H9 (cell line): ENCODE results near the gene NYAP1. TPM values are rescaled to one million over a fixed set of nuclear protein-coding genes. Genes with fewer than 3 reads are reported as not detected.

Experiments
- DNase-seq: peaks from one replicate; pipeline ENCODE4 v3.0.0-alpha.2; 2017
- H2AFZ ChIP-seq: one replicate; pipeline ENCODE4 v1.6.1; 2013; ENCODE audit warnings: mild to moderate bottlenecking, low read length, control low read depth, moderate library complexity
- H2AK5ac ChIP-seq: 2 replicates; pipeline ENCODE4 v1.6.1; 2013; ENCODE audit warnings: low read length, control low read depth, mixed read lengths; ENCODE audit not compliant: insufficient read length
- H2BK120ac ChIP-seq: one replicate; pipeline ENCODE4 v1.6.1; 2013; ENCODE audit warnings: low read depth, mild to moderate bottlenecking, low read length, control low read depth, inconsistent platforms; ENCODE audit not compliant: poor library complexity, severe bottlenecking
- H2BK12ac ChIP-seq: 2 replicates; pipeline ENCODE4 v1.6.1; 2013; ENCODE audit warnings: low read length, control low read depth, mixed read lengths, low read depth; ENCODE audit not compliant: insufficient read length
- H2BK15ac ChIP-seq: 2 replicates; pipeline ENCODE4 v1.6.1; 2013; ENCODE audit warnings: low read depth, low read length, control low read depth
- H2BK20ac ChIP-seq: one replicate; pipeline ENCODE4 v1.6.1; 2013; ENCODE audit warnings: low read depth, mild to moderate bottlenecking, low read length, control low read depth, inconsistent platforms; ENCODE audit not compliant: poor library complexity, severe bottlenecking
- H2BK5ac ChIP-seq: 2 replicates; pipeline ENCODE4 v1.6.1; 2013; ENCODE audit warnings: low read length, control low read depth, mixed read lengths; ENCODE audit not compliant: insufficient read length
- H3K14ac ChIP-seq: 2 replicates; pipeline ENCODE4 v1.6.1; 2013; ENCODE audit warnings: low read length, control low read depth; ENCODE audit not compliant: insufficient read depth
- H3K18ac ChIP-seq: 2 replicates; pipeline ENCODE4 v1.6.1; 2013; ENCODE audit warnings: low read depth, mild to moderate bottlenecking, mixed read lengths, low read length, control low read depth; ENCODE audit not compliant: insufficient read length
- H3K23ac ChIP-seq: 2 replicates; pipeline ENCODE4 v1.6.1; 2013; ENCODE audit warnings: low read length, control low read depth, mixed read lengths, low read depth; ENCODE audit not compliant: insufficient read length
- H3K23me2 ChIP-seq: 2 replicates; pipeline ENCODE4 v1.6.1; 2013; ENCODE audit warnings: low read depth, mild to moderate bottlenecking, mixed read lengths, low read length, control low read depth; ENCODE audit not compliant: insufficient read length, poor library complexity, severe bottlenecking
- H3K27ac ChIP-seq: 2 replicates; pipeline ENCODE4 v1.5.1; 2013; ENCODE audit warnings: low read length, control low read depth, mixed read lengths, low read depth; ENCODE audit not compliant: insufficient read length
- H3K27me3 ChIP-seq: 2 replicates; pipeline ENCODE4 v1.6.1; 2013; ENCODE audit warnings: low read length, control low read depth, inconsistent platforms; ENCODE audit not compliant: insufficient read depth
- H3K4ac ChIP-seq: 2 replicates; pipeline ENCODE4 v1.6.1; 2013; ENCODE audit warnings: low read depth, mild to moderate bottlenecking, control low read depth, inconsistent platforms, low read length, moderate library complexity
- H3K4me1 ChIP-seq: 2 replicates; pipeline ENCODE4 v1.6.1; 2013; ENCODE audit warnings: low read length, control low read depth, inconsistent platforms; ENCODE audit not compliant: insufficient read depth
- H3K4me2 ChIP-seq: 2 replicates; pipeline ENCODE4 v1.6.1; 2013; ENCODE audit warnings: low read length, control low read depth, mixed read lengths; ENCODE audit not compliant: insufficient read length, insufficient read depth
- H3K56ac ChIP-seq: 2 replicates; pipeline ENCODE4 v1.6.1; 2013; ENCODE audit warnings: low read depth, mild to moderate bottlenecking, mixed read lengths, low read length, control low read depth; ENCODE audit not compliant: insufficient read length
- H3K79me1 ChIP-seq: 2 replicates; pipeline ENCODE4 v1.6.1; 2013; ENCODE audit warnings: low read depth, mild to moderate bottlenecking, moderate library complexity, low read length, control low read depth, inconsistent platforms; ENCODE audit not compliant: insufficient read depth, poor library complexity, severe bottlenecking
- H3K79me2 ChIP-seq: 2 replicates; pipeline ENCODE4 v1.6.1; 2013; ENCODE audit warnings: low read length, control low read depth, inconsistent platforms; ENCODE audit not compliant: insufficient read depth
- H3K9ac ChIP-seq: 2 replicates; pipeline ENCODE4 v1.6.1; 2013; ENCODE audit warnings: low read length, control low read depth, mixed read lengths; ENCODE audit not compliant: insufficient read length; ENCODE audit errors: extremely low read depth
- H3K9me3 ChIP-seq: one replicate; pipeline ENCODE4 v1.6.1; 2013; ENCODE audit warnings: low read depth, low read length, inconsistent platforms; ENCODE audit not compliant: control insufficient read depth
- H3T11ph ChIP-seq: one replicate; pipeline ENCODE4 v1.6.1; 2013; ENCODE audit warnings: mild to moderate bottlenecking, low read length, control low read depth, inconsistent platforms
- H4K20me1 ChIP-seq: one replicate; pipeline ENCODE4 v1.6.1; 2013; ENCODE audit not compliant: control insufficient read depth, insufficient read length, insufficient read depth
- H4K5ac ChIP-seq: 2 replicates; pipeline ENCODE4 v1.6.1; 2013; ENCODE audit warnings: low read depth, mild to moderate bottlenecking, mixed read lengths, low read length, control low read depth; ENCODE audit not compliant: insufficient read length
- H4K8ac ChIP-seq: replicated peaks from 2 replicates; pipeline ENCODE4 v1.6.1; 2013; ENCODE audit warnings: low read length, control low read depth, mixed read lengths, low read depth; ENCODE audit not compliant: insufficient read length
- H4K91ac ChIP-seq: 2 replicates; pipeline ENCODE4 v1.6.1; 2013; ENCODE audit warnings: low read depth, mild to moderate bottlenecking, moderate library complexity, mixed read lengths, low read length, control low read depth; ENCODE audit not compliant: insufficient read length
- H3K27ac Mint-ChIP-seq, 3 experiments: 2 replicates in 2 of 3; 3 replicates in 1 of 3; pipeline ENCODE4 v1.8.0; 2020 to 2021; ENCODE audit warnings: mixed read lengths in 3 of 3, mild to moderate bottlenecking in 1 of 3, moderate library complexity in 1 of 3
- H3K27me3 Mint-ChIP-seq: 2 replicates; pipeline ENCODE4 v1.8.0; 2021; ENCODE audit warnings: low read depth, mild to moderate bottlenecking, moderate library complexity, mixed read lengths
- H3K36me3 Mint-ChIP-seq, 3 experiments: 2 replicates in 2 of 3; 3 replicates in 1 of 3; pipeline ENCODE4 v1.8.0; 2020 to 2021; ENCODE audit warnings: low read depth in 3 of 3, mixed read lengths in 3 of 3; ENCODE audit not compliant: insufficient read depth in 1 of 3
- H3K4me1 Mint-ChIP-seq, 2 experiments: 2 replicates each; pipeline ENCODE4 v1.8.0; 2020; ENCODE audit warnings: mixed read lengths in 2 of 2
- H3K4me3 Mint-ChIP-seq, 2 experiments: 2 replicates in 1 of 2; 3 replicates in 1 of 2; pipeline ENCODE4 v1.8.0; 2020 to 2021; ENCODE audit warnings: mild to moderate bottlenecking in 2 of 2, mixed read lengths in 2 of 2, moderate library complexity in 1 of 2
- H3K9me3 Mint-ChIP-seq, 2 experiments: 2 replicates in 1 of 2; 3 replicates in 1 of 2; pipeline ENCODE4 v1.8.0; 2020; ENCODE audit warnings: mild to moderate bottlenecking in 2 of 2, mixed read lengths in 2 of 2, moderate library complexity in 1 of 2
- CTCF ChIP-seq: fragments of 200-600 bp; sonication (generic); conservative IDR thresholded peaks from 3 replicates; pipeline ENCODE4 v1.8.0; 2021; ENCODE audit warnings: antibody characterized with exemption, mild to moderate bottlenecking
- WGBS: extraction: QIAGEN DNeasy Blood & Tissue Kit; methylation state at CpG from one replicate; pipeline ENCODE4 v1.1.7; 2013; ENCODE audit warnings: missing lambda C conversion rate, low lambda C conversion rate, mixed read lengths; ENCODE audit not compliant: insufficient read length; ENCODE audit errors: extremely low coverage; 5-methylcytosine and 5-hydroxymethylcytosine counted together
- total RNA-seq: library from RNA; stranded (reverse); gene quantifications from 2 replicates; pipeline ENCODE4 v1.2.1, GENCODE V29; 2021

Gene NYAP1
- total RNA-seq, 1 experiment from 2014 or later, result 3.2 TPM

- Histone ChIP-seq H3K4me1 (peaks cover 19% of the 10 kb centered on the region), H2BK120ac (no peak overlapping the region), H3K18ac (no peak overlapping the region), H4K20me1 (no peaks in the 10 kb centered on the region), H3K79me2 (no peaks in the 10 kb centered on the region), H3K79me1 (no peaks in the 10 kb centered on the region), H2BK12ac (no peak overlapping the region), H4K8ac (no peak overlapping the region), H4K91ac (no peak overlapping the region), H3K14ac (no peak overlapping the region), H3K27me3 (no peaks in the 10 kb centered on the region; the same call in 1 of the 2 replicates), H3K9ac (no peak overlapping the region), H3K4ac (no peak overlapping the region), H2BK5ac (no peak overlapping the region), H3K56ac (no peak overlapping the region), H2BK15ac (no peak overlapping the region), H3K9me3 (no peaks in the 10 kb centered on the region), H3T11ph (no peak overlapping the region), H2BK20ac (no peak overlapping the region), H3K27ac (no peak overlapping the region), H4K5ac (no peak overlapping the region), H3K4me2 (no peak overlapping the region), H3K23ac (no peak overlapping the region), H2AFZ (no peak overlapping the region), H3K23me2 (peaks cover 8% of the 10 kb centered on the region), H2AK5ac (no peak overlapping the region)
- H3K27ac Mint-ChIP-seq, result no peak overlapping the region; a peak in 1 of 7 replicates
- H3K4me1 Mint-ChIP-seq, result peaks cover 76 to 81% of the 10 kb centered on the region in 2 experiments
- peaks cover 19% of the 10 kb centered on the region for H3K27me3 Mint-ChIP-seq
- DNase-seq, result no peak
- no peaks in the 10 kb centered on the region; a peak in 1 of 5 replicates for H3K9me3 Mint-ChIP-seq
- H3K36me3 Mint-ChIP-seq, result no peaks in the 10 kb centered on the region; a peak in 1 of 7 replicates
- H3K4me3 Mint-ChIP-seq, result no peak overlapping the region
- no peak for TF ChIP-seq CTCF
- WGBS, result no CpG with 5 or more reads among the region's 1 CpG
These were observed 59.9 kb downstream of the NYAP1 start for GRCh38 chr7:100543586-100543985.
